ENCODE data around the gene LYSMD3. TPM values are rescaled to one million over a fixed set of nuclear protein-coding genes. Genes with fewer than 3 reads are reported as not detected.

LYSMD3 gene
- total and polyA plus RNA-seq, 4 donors: 9.6 to 29.7 (median 18.7) TPM

- H3K27me3 ChIP-seq (ENCODE audit: control insufficient read depth in 1 of 2, insufficient read depth in 2 of 2, low read length in 1 of 2): no peaks in the 10 kb centered on the region
- H3K27ac ChIP-seq (ENCODE audit: low read depth in 1 of 2, low read length in 2 of 2): no peak overlapping the region
- no peaks in the 10 kb centered on the region for H3K9me3 ChIP-seq (ENCODE audit: control insufficient read depth, low read length)
- WGBS, 2 donors: 89 to 91% methylated on average over 8 of the region's 8 CpGs
- DNase-seq: no peak
- ATAC-seq (ENCODE audit: low FRiP score): no peak
- no peaks in the 10 kb centered on the region for H3K4me1 ChIP-seq (ENCODE audit: control insufficient read depth in 1 of 2, insufficient read depth in 2 of 2, low read length in 2 of 2)
- no peaks in the 10 kb centered on the region for H3K36me3 ChIP-seq (ENCODE audit: control insufficient read depth in 1 of 2, insufficient read depth in 2 of 2, low read length in 1 of 2)
- no peak overlapping the region for H3K4me3 ChIP-seq (ENCODE audit: low read length in 2 of 2)
- intact Hi-C loops (cut with DNase I): no loop called here
Measured at GRCh38 chr5:90483206-90483605, 46.2 kb downstream of the LYSMD3 start.

- WGBS, 2 donors: 61 to 88% methylated on average over 1 of the region's 1 CpG
- ATAC-seq (ENCODE audit: low FRiP score): no peak
- H3K9me3 ChIP-seq (ENCODE audit: control insufficient read depth, low read length): no peaks in the 10 kb centered on the region
Measured at GRCh38 chr5:90480699-90481098, 48.7 kb downstream of the LYSMD3 start.

DNA sequence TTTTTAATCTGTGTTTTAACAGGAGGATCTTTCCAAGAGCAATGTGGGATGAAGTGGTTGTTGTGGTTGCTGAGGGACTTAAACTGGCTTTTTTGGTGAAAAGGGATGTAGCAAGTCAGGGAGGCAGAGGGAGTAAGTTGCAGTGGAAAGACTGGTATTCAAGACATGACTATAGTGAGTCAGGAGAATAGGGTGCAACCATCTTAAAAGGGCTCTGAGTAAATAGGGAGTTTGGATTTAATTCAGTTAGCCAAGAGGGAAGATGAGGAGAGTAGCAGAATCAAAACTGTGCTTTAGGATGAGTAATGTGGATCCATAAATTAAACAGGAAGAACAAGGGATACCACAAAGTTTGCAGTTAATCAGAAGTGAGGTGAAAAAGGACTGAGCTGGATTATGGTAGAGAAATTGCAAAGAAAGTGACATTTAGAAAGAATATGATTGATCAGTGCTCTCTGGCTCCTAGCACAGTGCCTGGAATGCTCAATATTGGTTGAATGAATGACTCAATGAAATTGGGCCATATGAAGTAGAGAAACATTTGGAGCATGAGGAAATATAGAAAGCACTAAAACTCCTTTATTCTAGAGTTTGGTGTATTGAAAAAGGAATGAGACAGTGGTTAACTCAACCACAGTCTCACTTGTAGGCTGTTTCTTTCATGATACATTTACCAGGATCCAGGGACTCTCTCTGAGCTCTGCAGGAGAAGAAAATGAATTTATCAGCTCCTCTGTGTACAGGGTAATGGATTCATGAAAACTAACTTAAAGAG is 49.6 kb downstream of the LYSMD3 start:
- Histone ChIP-seq H3K9me3 (ENCODE audit: control insufficient read depth, low read length) (no peaks in the 10 kb centered on the region), H3K4me1 (ENCODE audit: control insufficient read depth in 1 of 2, insufficient read depth in 2 of 2, low read length in 2 of 2) (no peaks in the 10 kb centered on the region), H3K36me3 (ENCODE audit: control insufficient read depth in 1 of 2, insufficient read depth in 2 of 2, low read length in 1 of 2) (no peaks in the 10 kb centered on the region), H3K27me3 (ENCODE audit: control insufficient read depth in 1 of 2, insufficient read depth in 2 of 2, low read length in 1 of 2) (no peaks in the 10 kb centered on the region), H3K27ac (ENCODE audit: low read depth in 1 of 2, low read length in 2 of 2) (no peak overlapping the region), H3K4me3 (ENCODE audit: low read length in 2 of 2) (no peak overlapping the region)
- intact Hi-C loops (cut with DNase I): loop anchor here in 1 of 2 donors (5.0 kb wide), 1 partner anchor 48 kb away; the partner anchor contains the start of gene LYSMD3
- DNase-seq: no peak
- no peak for ATAC-seq (ENCODE audit: low FRiP score)

More at GRCh38 chr5:90480699-90481098, 48.7 kb downstream of the LYSMD3 start:
- no peak overlapping the region for H3K27ac ChIP-seq (ENCODE audit: low read depth in 1 of 2, low read length in 2 of 2)
- H3K36me3 ChIP-seq (ENCODE audit: control insufficient read depth in 1 of 2, insufficient read depth in 2 of 2, low read length in 1 of 2): no peaks in the 10 kb centered on the region
- H3K27me3 ChIP-seq (ENCODE audit: control insufficient read depth in 1 of 2, insufficient read depth in 2 of 2, low read length in 1 of 2): no peaks in the 10 kb centered on the region
- no peaks in the 10 kb centered on the region for H3K4me1 ChIP-seq (ENCODE audit: control insufficient read depth in 1 of 2, insufficient read depth in 2 of 2, low read length in 2 of 2)
- intact Hi-C loops (cut with DNase I): no loop called here
- no peak overlapping the region for H3K4me3 ChIP-seq (ENCODE audit: low read length in 2 of 2)
- no peak for DNase-seq

DNA sequence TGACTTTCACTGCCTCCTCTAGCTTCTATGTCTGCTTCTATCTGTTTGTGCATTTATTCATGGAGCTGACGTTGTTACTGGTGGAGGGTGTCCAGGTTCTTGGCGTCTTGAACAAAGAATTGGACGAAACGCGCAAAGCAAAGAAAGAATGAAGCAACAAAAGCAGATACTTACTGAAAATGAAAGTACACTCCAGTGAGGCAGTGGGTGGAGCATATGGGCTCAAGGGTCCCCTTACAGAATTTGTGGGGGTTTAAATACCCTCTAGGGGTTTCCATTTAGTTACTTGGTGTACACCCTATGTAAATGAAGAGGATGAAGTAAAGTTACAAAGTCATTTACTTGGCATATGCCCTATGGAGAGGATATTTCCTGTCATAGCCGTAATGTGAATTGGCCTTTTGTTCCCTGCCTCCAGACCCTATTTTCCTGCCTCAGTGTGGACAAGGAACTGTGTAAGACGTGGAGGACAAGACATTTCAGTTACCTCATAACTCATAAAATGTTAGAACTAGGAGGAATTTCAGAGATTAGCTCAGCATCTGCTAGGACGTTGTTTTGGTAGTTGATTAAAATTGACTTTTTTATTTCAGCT is 51.7 kb downstream of the LYSMD3 start:
- Histone ChIP-seq H3K27ac (ENCODE audit: low read depth in 1 of 2, low read length in 2 of 2) (no peak overlapping the region), H3K36me3 (ENCODE audit: control insufficient read depth in 1 of 2, insufficient read depth in 2 of 2, low read length in 1 of 2) (no peaks in the 10 kb centered on the region), H3K27me3 (ENCODE audit: control insufficient read depth in 1 of 2, insufficient read depth in 2 of 2, low read length in 1 of 2) (no peaks in the 10 kb centered on the region), H3K4me1 (ENCODE audit: control insufficient read depth in 1 of 2, insufficient read depth in 2 of 2, low read length in 2 of 2) (peaks cover 0 to 5% of the 10 kb centered on the region in 2 donors), H3K9me3 (ENCODE audit: control insufficient read depth, low read length) (no peaks in the 10 kb centered on the region), H3K4me3 (ENCODE audit: low read length in 2 of 2) (no peak overlapping the region)
- intact Hi-C loops (cut with DNase I): loop anchor here in 1 of 2 donors (5.0 kb wide), 1 partner anchor 50 kb away; the partner anchor contains the start of gene LYSMD3
- WGBS, 2 donors: 86 to 88% methylated on average over 8 of the region's 8 CpGs
- DNase-seq: no peak
- no peak for ATAC-seq (ENCODE audit: low FRiP score)

DNA sequence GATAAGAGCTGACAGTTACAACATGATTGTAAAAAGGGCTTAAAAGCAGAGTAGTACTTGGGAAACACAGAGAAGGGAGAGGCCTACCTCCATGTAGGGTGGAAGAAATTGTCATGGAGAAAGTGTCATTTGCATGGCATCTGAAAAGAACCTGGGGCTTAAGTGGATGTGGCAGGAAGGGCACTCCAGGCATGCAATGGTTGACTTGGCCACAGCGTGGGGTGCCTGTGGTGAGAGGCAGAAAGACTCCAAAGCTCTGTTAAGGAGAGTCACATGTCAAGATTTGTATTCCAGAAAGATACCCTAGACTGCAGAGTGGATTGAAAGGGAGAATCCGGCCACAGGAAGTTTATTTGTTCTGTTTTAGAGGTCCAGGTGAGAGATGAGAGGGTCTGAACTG is 52.3 kb downstream of the LYSMD3 start:
- intact Hi-C loops (cut with DNase I): loop anchor here in 1 of 2 donors (5.0 kb wide), 1 partner anchor 50 kb away; the partner anchor contains the start of gene LYSMD3
- H3K4me3 ChIP-seq (ENCODE audit: low read length in 2 of 2): no peak overlapping the region
- H3K27me3 ChIP-seq (ENCODE audit: control insufficient read depth in 1 of 2, insufficient read depth in 2 of 2, low read length in 1 of 2): no peaks in the 10 kb centered on the region
- no peaks in the 10 kb centered on the region for H3K9me3 ChIP-seq (ENCODE audit: control insufficient read depth, low read length)
- H3K27ac ChIP-seq (ENCODE audit: low read depth in 1 of 2, low read length in 2 of 2): no peak overlapping the region
- H3K4me1 ChIP-seq (ENCODE audit: control insufficient read depth in 1 of 2, insufficient read depth in 2 of 2, low read length in 2 of 2): peaks cover 0 to 5% of the 10 kb centered on the region in 2 donors
- ATAC-seq (ENCODE audit: low FRiP score) (no peak), DNase-seq (no peak)
- H3K36me3 ChIP-seq (ENCODE audit: control insufficient read depth in 1 of 2, insufficient read depth in 2 of 2, low read length in 1 of 2): no peaks in the 10 kb centered on the region
- WGBS, 2 donors: 62 to 63% methylated on average over 2 of the region's 2 CpGs

- no peak overlapping the region for H3K27ac ChIP-seq (ENCODE audit: low read depth in 1 of 2, low read length in 2 of 2)
- WGBS, 2 donors: 87 to 89% methylated on average over 3 of the region's 3 CpGs
- ATAC-seq (ENCODE audit: low FRiP score) (no peak), DNase-seq (no peak)
- intact Hi-C loops (cut with DNase I): loop anchor here in 1 of 2 donors (5.0 kb wide), 1 partner anchor 51 kb away; the partner anchor contains the start of gene LYSMD3
- no peak overlapping the region for H3K4me3 ChIP-seq (ENCODE audit: low read length in 2 of 2)
- peaks cover 0 to 5% of the 10 kb centered on the region in 2 donors for H3K4me1 ChIP-seq (ENCODE audit: control insufficient read depth in 1 of 2, insufficient read depth in 2 of 2, low read length in 2 of 2)
- H3K36me3 ChIP-seq (ENCODE audit: control insufficient read depth in 1 of 2, insufficient read depth in 2 of 2, low read length in 1 of 2): no peaks in the 10 kb centered on the region
- no peaks in the 10 kb centered on the region for H3K27me3 ChIP-seq (ENCODE audit: control insufficient read depth in 1 of 2, insufficient read depth in 2 of 2, low read length in 1 of 2)
- no peaks in the 10 kb centered on the region for H3K9me3 ChIP-seq (ENCODE audit: control insufficient read depth, low read length)
Measured at GRCh38 chr5:90476391-90476790, 53.0 kb downstream of the LYSMD3 start.

DNA sequence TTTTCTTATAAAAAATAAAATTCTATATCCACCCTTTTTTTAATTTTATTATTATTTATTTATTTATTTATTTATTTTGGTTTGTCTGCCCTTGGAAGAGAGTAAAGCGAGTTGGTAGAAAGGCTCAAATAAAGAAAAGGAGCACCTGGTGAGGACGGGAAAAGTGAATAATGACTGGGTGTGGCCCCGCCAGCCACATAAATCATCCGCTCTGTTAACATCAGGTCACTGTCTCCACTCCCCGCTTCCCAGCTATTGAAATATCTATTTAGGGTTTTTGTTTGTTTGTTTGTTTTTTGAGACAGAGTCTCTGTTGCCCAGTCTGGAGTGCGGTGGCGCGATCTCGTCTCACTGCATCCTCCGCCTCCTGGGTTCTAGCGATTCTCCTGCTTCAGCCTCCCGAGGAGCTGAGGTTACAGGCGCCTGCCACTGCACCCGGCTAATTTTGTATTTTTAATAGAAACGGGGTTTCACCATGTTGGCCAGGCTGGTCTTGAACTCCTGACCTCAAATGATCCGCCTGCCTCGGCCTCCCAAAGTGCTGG is 53.9 kb downstream of the LYSMD3 start:
- no peaks in the 10 kb centered on the region for H3K27me3 ChIP-seq (ENCODE audit: control insufficient read depth in 1 of 2, insufficient read depth in 2 of 2, low read length in 1 of 2)
- intact Hi-C loops (cut with DNase I): loop anchor here in 1 of 2 donors (5.0 kb wide), 1 partner anchor 52 kb away; the partner anchor contains the start of gene LYSMD3
- H3K27ac ChIP-seq (ENCODE audit: low read depth in 1 of 2, low read length in 2 of 2): no peak overlapping the region
- H3K4me3 ChIP-seq (ENCODE audit: low read length in 2 of 2): no peak overlapping the region
- H3K4me1 ChIP-seq (ENCODE audit: control insufficient read depth in 1 of 2, insufficient read depth in 2 of 2, low read length in 2 of 2): peaks cover 0 to 5% of the 10 kb centered on the region in 2 donors
- DNase-seq (no peak), ATAC-seq (ENCODE audit: low FRiP score) (no peak)
- WGBS, 2 donors: 67 to 73% methylated on average over 17 of the region's 17 CpGs
- H3K9me3 ChIP-seq (ENCODE audit: control insufficient read depth, low read length): no peaks in the 10 kb centered on the region
- no peaks in the 10 kb centered on the region for H3K36me3 ChIP-seq (ENCODE audit: control insufficient read depth in 1 of 2, insufficient read depth in 2 of 2, low read length in 1 of 2)

- DNase-seq (peak; percentile 95 to 96), ATAC-seq (ENCODE audit: low FRiP score) (peak; percentile 98)
- Histone ChIP-seq H3K4me1 (ENCODE audit: control insufficient read depth in 1 of 2, insufficient read depth in 2 of 2, low read length in 2 of 2) (peaks cover 0 to 5% of the 10 kb centered on the region in 2 donors), H3K27me3 (ENCODE audit: control insufficient read depth in 1 of 2, insufficient read depth in 2 of 2, low read length in 1 of 2) (no peaks in the 10 kb centered on the region), H3K36me3 (ENCODE audit: control insufficient read depth in 1 of 2, insufficient read depth in 2 of 2, low read length in 1 of 2) (no peaks in the 10 kb centered on the region), H3K27ac (ENCODE audit: low read depth in 1 of 2, low read length in 2 of 2) (peak within 1 kb of the TSS in 1 of 2 donors; percentile 7), H3K4me3 (ENCODE audit: low read length in 2 of 2) (peak within 1 kb of the TSS; percentile 50 to 63), H3K9me3 (ENCODE audit: control insufficient read depth, low read length) (no peaks in the 10 kb centered on the region)
- intact Hi-C loops (cut with DNase I): loop anchor here (1.0 to 5.0 kb wide), 2 partner anchors 53 to 55 kb away; partner anchors contain the start of gene LYSMD3 (in 2 of the 2)
- WGBS, 2 donors: 0 to 1% methylated on average over 66 to 73 of the region's 73 CpGs
Measured at GRCh38 chr5:90474235-90475107, 54.9 kb downstream of the LYSMD3 start, which contains the start of the genes MBLAC2 and POLR3G. Gene MBLAC2 (minus strand): TSS chr5:90474771. CDS start chr5:90474292, 479 bp downstream. Gene POLR3G (plus strand): TSS chr5:90474864. CDS start chr5:90485568, 10,704 bp downstream.

All from aorta (tissue), 5 donors.